ENCODE results near the gene GALNTL6. TPM values are rescaled to one million over a fixed set of nuclear protein-coding genes. Genes with fewer than 3 reads are reported as not detected.

GALNTL6 gene
- total and polyA plus RNA-seq, 2 experiments from 2014 or later: not detected

GRCh38 chr4:172777729-172778431 is 964.7 kb downstream of the GALNTL6 start:
- Histone ChIP-seq H2AFZ (no peak overlapping the region), H4K20me1 (ENCODE audit: insufficient read depth) (no peaks in the 10 kb centered on the region), H3K4me2 (ENCODE audit: unreplicated experiment) (no peak overlapping the region), H3K4me3 (no peak overlapping the region), H3K9me3 (ENCODE audit: low read depth) (no peaks in the 10 kb centered on the region), H3K9ac (no peak overlapping the region), H3K27me3 (replicated peaks; ENCODE audit: insufficient read depth) (no peaks in the 10 kb centered on the region; the same call in 1 of the 2 replicates), H3K27ac (no peak overlapping the region), H3K79me2 (ENCODE audit: insufficient read depth) (no peaks in the 10 kb centered on the region), H3K4me1 (ENCODE audit: insufficient read depth) (no peaks in the 10 kb centered on the region), H3K36me3 (ENCODE audit: low read depth) (no peaks in the 10 kb centered on the region), H3K9me2 (ENCODE audit: insufficient read depth) (no peaks in the 10 kb centered on the region), H3F3A (ENCODE audit: insufficient read depth) (no peaks in the 10 kb centered on the region)
- no peak for DNase-seq
- TF ChIP-seq EZH2 (IDR thresholded peaks at IDR 0.05; ENCODE audit: insufficient read depth, poor library complexity, severe bottlenecking) (no peak), EZH2phosphoT487 (IDR thresholded peaks at IDR 0.05; ENCODE audit: insufficient read depth, low read depth) (no peak)
- WGBS, 2 experiments (ENCODE audit: low coverage in 1 of 2, low lambda C conversion rate in 2 of 2, missing lambda C conversion rate in 2 of 2): 21 to 33% methylated on average over 3 of the region's 3 CpGs
- in situ Hi-C loops (cut with MboI): no loop called here

GRCh38 chr4:172778583-172778982 is 965.4 kb downstream of the GALNTL6 start:
- TF ChIP-seq EZH2phosphoT487 (IDR thresholded peaks at IDR 0.05; ENCODE audit: insufficient read depth, low read depth): no peak
- no peak for TF ChIP-seq EZH2 (IDR thresholded peaks at IDR 0.05; ENCODE audit: insufficient read depth, poor library complexity, severe bottlenecking)
- Histone ChIP-seq H3K9ac (no peak overlapping the region), H3K4me3 (no peak overlapping the region), H3K9me2 (ENCODE audit: insufficient read depth) (no peaks in the 10 kb centered on the region), H3K9me3 (ENCODE audit: low read depth) (no peaks in the 10 kb centered on the region), H3K79me2 (ENCODE audit: insufficient read depth) (no peaks in the 10 kb centered on the region), H3K4me2 (ENCODE audit: unreplicated experiment) (no peak overlapping the region), H3K36me3 (ENCODE audit: low read depth) (no peaks in the 10 kb centered on the region), H3K4me1 (ENCODE audit: insufficient read depth) (no peaks in the 10 kb centered on the region), H2AFZ (no peak overlapping the region), H3K27me3 (replicated peaks; ENCODE audit: insufficient read depth) (no peaks in the 10 kb centered on the region; the same call in 1 of the 2 replicates), H3K27ac (no peak overlapping the region), H3F3A (ENCODE audit: insufficient read depth) (no peaks in the 10 kb centered on the region), H4K20me1 (ENCODE audit: insufficient read depth) (no peaks in the 10 kb centered on the region)
- in situ Hi-C loops (cut with MboI): no loop called here
- WGBS, 2 experiments (ENCODE audit: low coverage in 1 of 2, low lambda C conversion rate in 2 of 2, missing lambda C conversion rate in 2 of 2): 17 to 23% methylated on average over 6 of the region's 6 CpGs
- no peak for DNase-seq

GRCh38 chr4:172780566-172781081 is 967.4 kb downstream of the GALNTL6 start:
- Histone ChIP-seq H3K79me2 (ENCODE audit: insufficient read depth) (no peaks in the 10 kb centered on the region), H3K4me2 (ENCODE audit: unreplicated experiment) (no peak overlapping the region), H3K36me3 (ENCODE audit: low read depth) (no peaks in the 10 kb centered on the region), H3K9ac (no peak overlapping the region), H4K20me1 (ENCODE audit: insufficient read depth) (no peaks in the 10 kb centered on the region), H3F3A (ENCODE audit: insufficient read depth) (no peaks in the 10 kb centered on the region), H3K9me2 (ENCODE audit: insufficient read depth) (no peaks in the 10 kb centered on the region), H3K4me3 (no peak overlapping the region), H3K27ac (no peak overlapping the region), H3K4me1 (ENCODE audit: insufficient read depth) (no peaks in the 10 kb centered on the region), H3K27me3 (replicated peaks; ENCODE audit: insufficient read depth) (no peaks in the 10 kb centered on the region; the same call in 1 of the 2 replicates), H2AFZ (no peak overlapping the region), H3K9me3 (ENCODE audit: low read depth) (no peaks in the 10 kb centered on the region)
- TF ChIP-seq EZH2phosphoT487 (IDR thresholded peaks at IDR 0.05; ENCODE audit: insufficient read depth, low read depth) (no peak), EZH2 (IDR thresholded peaks at IDR 0.05; ENCODE audit: insufficient read depth, poor library complexity, severe bottlenecking) (no peak)
- in situ Hi-C loops (cut with MboI): no loop called here
- 3 to 7% methylated on average over 3 of the region's 3 CpGs for WGBS, 2 experiments (ENCODE audit: low coverage in 1 of 2, low lambda C conversion rate in 2 of 2, missing lambda C conversion rate in 2 of 2)
- no peak for DNase-seq

GRCh38 chr4:172785613-172786012 is 972.4 kb downstream of the GALNTL6 start:
- Histone ChIP-seq H3K79me2 (ENCODE audit: insufficient read depth) (no peaks in the 10 kb centered on the region), H3K9ac (no peak overlapping the region), H3K4me2 (ENCODE audit: unreplicated experiment) (no peak overlapping the region), H3F3A (ENCODE audit: insufficient read depth) (no peaks in the 10 kb centered on the region), H3K4me3 (no peak overlapping the region), H3K4me1 (ENCODE audit: insufficient read depth) (no peaks in the 10 kb centered on the region), H3K27me3 (replicated peaks; ENCODE audit: insufficient read depth) (no peaks in the 10 kb centered on the region; the same call in 1 of the 2 replicates), H3K27ac (no peak overlapping the region), H3K9me2 (ENCODE audit: insufficient read depth) (no peaks in the 10 kb centered on the region), H3K36me3 (ENCODE audit: low read depth) (no peaks in the 10 kb centered on the region), H2AFZ (no peak overlapping the region), H4K20me1 (ENCODE audit: insufficient read depth) (no peaks in the 10 kb centered on the region), H3K9me3 (ENCODE audit: low read depth) (no peaks in the 10 kb centered on the region)
- DNase-seq: no peak
- WGBS, 2 experiments (ENCODE audit: low coverage in 1 of 2, low lambda C conversion rate in 2 of 2, missing lambda C conversion rate in 2 of 2): 89% methylated on average over 1 of the region's 1 CpG
- TF ChIP-seq EZH2 (IDR thresholded peaks at IDR 0.05; ENCODE audit: insufficient read depth, poor library complexity, severe bottlenecking): no peak
- no peak for TF ChIP-seq EZH2phosphoT487 (IDR thresholded peaks at IDR 0.05; ENCODE audit: insufficient read depth, low read depth)
- in situ Hi-C loops (cut with MboI): no loop called here
